IMR-90 (cell line): ENCODE results near the gene NADSYN1. TPM values are rescaled to one million over a fixed set of nuclear protein-coding genes. Genes with fewer than 3 reads are reported as not detected.

ENCODE experiments used
- ATAC-seq: fragments of 200-7000 bp; cut with Tn5 transposase; 2 replicates; pipeline ENCODE4 v1.9.1; 2020; ENCODE audit warnings: low read depth, mild to moderate bottlenecking, moderate library complexity
- BruUV-seq: library from RNA; stranded (reverse); fragments of 400-500 nt; replicated peaks from 2 replicates; lab custom pipeline; 2021; lab: Mats Ljungman, UMichigan
- CTCF ChIA-PET: fragments of 300-600 bp; formaldehyde crosslinking; extraction: SDS; loops from one replicate; lab custom pipeline; 2021; ENCODE audit warnings: antibody characterized with exemption; lab: Yijun Ruan, JAX
- POLR2A ChIA-PET: fragments of 300-600 bp; sonication (Branson Sonifier 250); formaldehyde crosslinking; loops from one replicate; lab custom pipeline; 2022; ENCODE audit warnings: antibody characterized with exemption; ENCODE audit not compliant: unreplicated experiment; lab: Charles Lee
- DNase-seq: peaks from one replicate; pipeline ENCODE4 v3.0.0; 2013
- H2AFZ ChIP-seq: replicated peaks from 2 replicates; pipeline ENCODE3; 2013; ENCODE audit warnings: low read length, mild to moderate bottlenecking; ENCODE audit not compliant: poor library complexity
- H2AK5ac ChIP-seq: 2 replicates; pipeline ENCODE4 v1.6.1; 2013; ENCODE audit warnings: low read depth, low read length, inconsistent platforms
- H2AK9ac ChIP-seq: replicated peaks from 2 replicates; pipeline ENCODE3; 2013; ENCODE audit warnings: mild to moderate bottlenecking, low read depth, low read length, moderate library complexity; ENCODE audit not compliant: poor library complexity
- H2BK120ac ChIP-seq: 2 replicates; pipeline ENCODE4 v1.6.1; 2013; ENCODE audit warnings: low read depth, low read length, inconsistent platforms
- H2BK15ac ChIP-seq: 3 replicates; pipeline ENCODE4 v1.6.1; 2013; ENCODE audit warnings: low read depth, low read length, inconsistent platforms
- H2BK20ac ChIP-seq: 2 replicates; pipeline ENCODE4 v1.6.1; 2013; ENCODE audit warnings: low read depth, mild to moderate bottlenecking, inconsistent platforms, low read length, moderate library complexity
- H2BK5ac ChIP-seq: 2 replicates; pipeline ENCODE4 v1.6.1; 2013; ENCODE audit warnings: mild to moderate bottlenecking, low read depth, low read length, inconsistent platforms; ENCODE audit not compliant: poor library complexity, severe bottlenecking
- H3K14ac ChIP-seq: replicated peaks from 2 replicates; pipeline ENCODE4 v1.6.1; 2013; ENCODE audit warnings: low read depth, low read length, inconsistent platforms
- H3K18ac ChIP-seq: 2 replicates; pipeline ENCODE4 v1.6.1; 2013; ENCODE audit warnings: low read depth, low read length, control low read depth
- H3K23ac ChIP-seq: 2 replicates; pipeline ENCODE4 v1.6.1; 2013; ENCODE audit warnings: low read depth, low read length, inconsistent platforms
- H3K27ac ChIP-seq: 2 replicates; pipeline ENCODE4 v1.5.1; 2013; ENCODE audit warnings: mild to moderate bottlenecking, control low read depth, low read length; ENCODE audit not compliant: insufficient read depth
- H3K27me3 ChIP-seq: 2 replicates; pipeline ENCODE4 v1.6.1; 2013; ENCODE audit warnings: low read length; ENCODE audit not compliant: control insufficient read depth, insufficient read depth
- H3K36me3 ChIP-seq: 2 replicates; pipeline ENCODE4 v1.6.1; 2013; ENCODE audit warnings: low read length, mixed read lengths; ENCODE audit not compliant: control insufficient read depth, insufficient read depth
- H3K4ac ChIP-seq: 2 replicates; pipeline ENCODE4 v1.6.1; 2013; ENCODE audit warnings: low read depth, low read length, inconsistent platforms
- H3K4me1 ChIP-seq: 2 replicates; pipeline ENCODE4 v1.6.1; 2013; ENCODE audit warnings: low read length, mixed read lengths; ENCODE audit not compliant: control insufficient read depth, insufficient read depth
- H3K4me2 ChIP-seq: 2 replicates; pipeline ENCODE4 v1.6.1; 2013; ENCODE audit warnings: low read depth, mild to moderate bottlenecking, control low read depth, low read length, moderate library complexity
- H3K4me3 ChIP-seq: 2 replicates; pipeline ENCODE4 v1.5.1; 2013; ENCODE audit warnings: low read depth, mild to moderate bottlenecking, control low read depth, low read length, moderate library complexity; ENCODE audit not compliant: insufficient read depth
- H3K56ac ChIP-seq: 2 replicates; pipeline ENCODE4 v1.6.1; 2013; ENCODE audit warnings: low read length, inconsistent platforms; ENCODE audit not compliant: insufficient read depth; ENCODE audit errors: extremely low read depth
- H3K79me1 ChIP-seq, 2 experiments: 2 replicates each; pipeline ENCODE4 v1.6.1; 2013; ENCODE audit warnings: low read length in 2 of 2, inconsistent platforms in 1 of 2, low read depth in 1 of 2
- H3K9ac ChIP-seq: 2 replicates; pipeline ENCODE4 v1.6.1; 2013; ENCODE audit warnings: low read depth, low read length, control low read depth
- H3K9me1 ChIP-seq: 2 replicates; pipeline ENCODE4 v1.6.1; 2013; ENCODE audit warnings: low read length, inconsistent platforms; ENCODE audit not compliant: insufficient read depth
- H3K9me3 ChIP-seq: 2 replicates; pipeline ENCODE4 v1.6.1; 2013; ENCODE audit warnings: low read length; ENCODE audit not compliant: control insufficient read depth, insufficient read depth
- H4K20me1 ChIP-seq: 2 replicates; pipeline ENCODE4 v1.6.1; 2013; ENCODE audit warnings: low read length, inconsistent platforms; ENCODE audit not compliant: insufficient read depth
- H4K5ac ChIP-seq: 2 replicates; pipeline ENCODE4 v1.6.1; 2013; ENCODE audit warnings: mild to moderate bottlenecking, low read depth, low read length, control low read depth
- H4K8ac ChIP-seq, 2 experiments: 2 replicates each; pipeline ENCODE4 v1.6.1; 2013; ENCODE audit warnings: low read depth in 2 of 2, low read length in 2 of 2, control low read depth in 1 of 2, inconsistent platforms in 1 of 2
- H4K91ac ChIP-seq: 2 replicates; pipeline ENCODE4 v1.6.1; 2013; ENCODE audit warnings: low read depth, low read length, inconsistent platforms; ENCODE audit not compliant: insufficient read depth
- BHLHE40 ChIP-seq: fragments of 150-350 bp; IDR thresholded peaks from 2 replicates; pipeline ENCODE4 v1.6.1; 2016; ENCODE audit warnings: mild to moderate bottlenecking, low read depth, low read length
- CEBPB ChIP-seq: IDR thresholded peaks from 2 replicates; pipeline ENCODE4 v1.6.1; 2012; ENCODE audit warnings: low read depth, low read length, improper control_type of control experiment
- CHD1 ChIP-seq: IDR thresholded peaks from 2 replicates; pipeline ENCODE4 v1.6.1; 2012; ENCODE audit warnings: low read depth, low read length, improper control_type of control experiment
- CTCF ChIP-seq: conservative IDR thresholded peaks from 2 replicates; pipeline ENCODE4 v1.5.1; 2012; ENCODE audit warnings: mild to moderate bottlenecking, low read depth, low read length, improper control_type of control experiment
- FOS ChIP-seq: fragments of 150-350 bp; IDR thresholded peaks from 2 replicates; pipeline ENCODE4 v1.6.1; 2016; ENCODE audit warnings: low read depth, low read length
- MAFK ChIP-seq: IDR thresholded peaks from 2 replicates; pipeline ENCODE4 v1.6.1; 2012; ENCODE audit warnings: low read depth, low read length, improper control_type of control experiment
- MAZ ChIP-seq: IDR thresholded peaks from 2 replicates; pipeline ENCODE4 v1.6.1; 2012; ENCODE audit warnings: low read depth, mild to moderate bottlenecking, low read length, improper control_type of control experiment, moderate library complexity, borderline replicate concordance
- MXI1 ChIP-seq: IDR thresholded peaks from 2 replicates; pipeline ENCODE4 v1.6.1; 2012; ENCODE audit warnings: low read depth, mild to moderate bottlenecking, low read length, moderate library complexity, borderline replicate concordance
- RAD21 ChIP-seq: IDR thresholded peaks from 2 replicates; pipeline ENCODE4 v1.6.1; 2012; ENCODE audit warnings: low read length, improper control_type of control experiment
- RCOR1 ChIP-seq: IDR thresholded peaks from 2 replicates; pipeline ENCODE4 v1.6.1; 2012; ENCODE audit warnings: mild to moderate bottlenecking, low read length, improper control_type of control experiment; ENCODE audit not compliant: insufficient replicate concordance
- RFX5 ChIP-seq: IDR thresholded peaks from 2 replicates; pipeline ENCODE4 v1.8.0; 2012; ENCODE audit warnings: low read depth, mild to moderate bottlenecking, low read length, moderate library complexity
- SMC3 ChIP-seq: fragments of 150-350 bp; IDR thresholded peaks from 2 replicates; pipeline ENCODE4 v1.6.1; 2016; ENCODE audit warnings: low read depth, mild to moderate bottlenecking, antibody characterized with exemption, low read length, moderate library complexity
- USF2 ChIP-seq: fragments of 150-350 bp; IDR thresholded peaks from 2 replicates; pipeline ENCODE4 v1.6.1; 2017; ENCODE audit warnings: mild to moderate bottlenecking, antibody characterized with exemption, low read length, low read depth
- WGBS, 2 experiments: methylation state at CpG; one replicate each; pipeline versions ENCODE4 v1.1.5 to v1.1.7; 2013; ENCODE audit warnings: missing lambda C conversion rate in 2 of 2; ENCODE audit not compliant: insufficient read length in 1 of 2; ENCODE audit errors: extremely low coverage in 2 of 2; 5-methylcytosine and 5-hydroxymethylcytosine counted together
- dilution Hi-C: fragments of 300-500 bp; cut with HindIII; formaldehyde crosslinking; loops from one replicate; pipeline ENCODE4 v1.14.3; 2018; ENCODE audit warnings: low sequenced_read_pairs; ENCODE audit not compliant: unreplicated experiment
- in situ Hi-C: fragments of 300-500 bp; cut with MboI; formaldehyde crosslinking; loops from 3 replicates; pipeline ENCODE4 v1.14.3; 2019; ENCODE audit warnings: low sequenced_read_pairs, inconsistent platforms, mixed read lengths
- intact Hi-C: fragments of 100-400 bp; cut with micrococcal nuclease; formaldehyde crosslinking; loops from 2 replicates; pipeline ENCODE4 v1.10.0; 2022
- polyA plus RNA-seq, 3 experiments: library from polyadenylated mRNA; depleted of rRNA; stranded (reverse); fragments of >200 nt; gene quantifications; 2 replicates each; pipeline ENCODE4 v1.2.3, GENCODE V29; 2012; ENCODE audit warnings: low replicate concordance in 1 of 3
- total RNA-seq: library from RNA; depleted of rRNA; stranded (reverse); fragments of >200 nt; gene quantifications from 2 replicates; pipeline ENCODE4 v1.2.3, GENCODE V29; 2012
- TF ChIP-seq, protein P1 (sequence below): fragments of 150-350 bp; IDR thresholded peaks from 2 replicates; pipeline ENCODE4 v1.6.1; 2016; ENCODE audit warnings: low read depth, mild to moderate bottlenecking, low read length, moderate library complexity, borderline replicate concordance

NADSYN1 gene
- total and polyA plus RNA-seq, 2 of the 4 experiments (the other 2 are of a cell fraction) = 69.5 to 70.4 TPM

DNA sequence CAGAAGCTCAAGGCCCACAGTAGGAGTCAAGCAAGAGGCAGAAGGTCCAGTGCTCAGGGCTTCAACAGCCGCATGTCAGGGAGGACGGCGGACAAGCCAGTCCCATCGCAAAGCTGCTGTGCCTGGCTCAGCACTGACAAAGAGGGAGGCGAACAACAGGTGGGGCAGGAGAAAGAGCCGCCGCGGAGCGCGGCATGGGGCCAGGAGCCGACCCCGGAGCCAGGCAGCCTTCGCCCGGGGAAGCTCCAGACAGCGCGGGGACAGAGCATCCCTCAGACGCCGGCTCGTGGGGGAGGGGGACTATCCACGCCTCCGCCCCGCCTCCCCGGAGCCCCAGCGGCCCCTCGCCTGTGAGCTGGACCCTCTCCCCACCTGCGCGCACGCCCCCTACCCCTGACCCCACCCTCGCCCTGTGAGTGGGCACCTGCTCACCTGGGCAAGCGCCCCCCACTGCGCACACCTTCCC lies 5.2 kb upstream of the NADSYN1 start:
- H3K4ac ChIP-seq = peak overlapping the region; percentile 57; the same call in 1 of the 2 replicates
- H3K27ac ChIP-seq = no peak overlapping the region
- H3K27me3 ChIP-seq = no peaks in the 10 kb centered on the region
- peak overlapping the region; percentile 99 for H2AFZ ChIP-seq
- no peak for DNase-seq
- no peak overlapping the region for H2BK20ac ChIP-seq
- CTCF ChIA-PET = no interaction called here
- peak; percentile 31 for ATAC-seq
- BruUV-seq = no TSS peak
- 0 out of 2 replicates have a peak overlapping the region, but pooled peaks have one; percentile 29 for H4K5ac ChIP-seq
- peak overlapping the region; percentile 44 to 78; a peak in 2 of 4 replicates for H4K8ac ChIP-seq
- H3K56ac ChIP-seq = no peak overlapping the region
- peak overlapping the region; percentile 57 for H2AK9ac ChIP-seq
- H2BK120ac ChIP-seq = no peak overlapping the region
- POLR2A ChIA-PET = no interaction called here
- peaks cover 6% of the 10 kb centered on the region; the same call in 1 of the 2 replicates for H3K36me3 ChIP-seq
- peak overlapping the region; percentile 75 for H2AK5ac ChIP-seq
- WGBS, 2 experiments = 3% methylated on average over 15 of the region's 31 CpGs; no CpG with 5 or more reads in 1 of the 2 experiments
- no peaks in the 10 kb centered on the region for H4K20me1 ChIP-seq
- H3K14ac ChIP-seq = 0 out of 2 replicates have a peak overlapping the region, but pooled peaks have one; percentile 61
- dilution Hi-C loops (no loop called here), in situ Hi-C loops (no loop called here), intact Hi-C loops (no loop called here)
- peaks cover 5% of the 10 kb centered on the region for H3K4me1 ChIP-seq
- TF ChIP-seq BHLHE40 (no peak), CHD1 (no peak), FOS (no peak), MXI1 (no peak), CEBPB (no peak), CTCF (no peak), RAD21 (no peak), MAFK (no peak), MAZ (no peak), RCOR1 (no peak), RFX5 (no peak), SMC3 (no peak), USF2 (no peak)
- TF ChIP-seq, protein P1, sequence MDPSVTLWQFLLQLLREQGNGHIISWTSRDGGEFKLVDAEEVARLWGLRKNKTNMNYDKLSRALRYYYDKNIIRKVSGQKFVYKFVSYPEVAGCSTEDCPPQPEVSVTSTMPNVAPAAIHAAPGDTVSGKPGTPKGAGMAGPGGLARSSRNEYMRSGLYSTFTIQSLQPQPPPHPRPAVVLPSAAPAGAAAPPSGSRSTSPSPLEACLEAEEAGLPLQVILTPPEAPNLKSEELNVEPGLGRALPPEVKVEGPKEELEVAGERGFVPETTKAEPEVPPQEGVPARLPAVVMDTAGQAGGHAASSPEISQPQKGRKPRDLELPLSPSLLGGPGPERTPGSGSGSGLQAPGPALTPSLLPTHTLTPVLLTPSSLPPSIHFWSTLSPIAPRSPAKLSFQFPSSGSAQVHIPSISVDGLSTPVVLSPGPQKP = no peak
- H4K91ac ChIP-seq = peak overlapping the region; percentile 51; the same call in 1 of the 2 replicates
- no peak overlapping the region for H3K23ac ChIP-seq
- H3K79me1 ChIP-seq = peaks cover 5 to 15% of the 10 kb centered on the region in 2 experiments; a peak in 3 of 4 replicates
- H3K4me2 ChIP-seq = peak overlapping the region; percentile 84
- H3K9ac ChIP-seq = peak overlapping the region; percentile 45; the same call in 1 of the 2 replicates
- H2BK15ac ChIP-seq = no peak overlapping the region
- no peak overlapping the region for H3K18ac ChIP-seq
- H2BK5ac ChIP-seq = no peak overlapping the region
- no peaks in the 10 kb centered on the region for H3K9me1 ChIP-seq
- peak overlapping the region; percentile 74 for H3K4me3 ChIP-seq
- H3K9me3 ChIP-seq = no peaks in the 10 kb centered on the region
